SU-DHL-6 (cell line): ENCODE measurements around the gene STXBP5.

ENCODE experiments used
- H2AFZ ChIP-seq: fragments of 200-600 bp; sonication (generic); 2 replicates; pipeline ENCODE4 v1.6.1; 2014; ENCODE audit warnings: low read depth, mild to moderate bottlenecking, moderate library complexity, mixed read lengths, antibody characterized with exemption, low read length; ENCODE audit not compliant: severe bottlenecking
- H3F3A ChIP-seq: fragments of 200-600 bp; shearing (Covaris generic); 2 replicates; pipeline ENCODE4 v1.6.0; 2016; ENCODE audit warnings: antibody characterized with exemption, mild to moderate bottlenecking; ENCODE audit not compliant: insufficient read depth
- H3K27ac ChIP-seq: fragments of 200-600 bp; sonication (generic); 2 replicates; pipeline ENCODE4 v1.5.1; 2016; ENCODE audit warnings: low read depth, mild to moderate bottlenecking, low read length, moderate library complexity, mixed read lengths
- H3K27me3 ChIP-seq: fragments of 200-600 bp; sonication (generic), shearing (Covaris generic); 2 replicates; pipeline ENCODE4 v1.6.0; 2014; ENCODE audit warnings: mild to moderate bottlenecking, low read length
- H3K36me3 ChIP-seq: fragments of 200-600 bp; sonication (generic); 2 replicates; pipeline ENCODE4 v1.6.1; 2014; ENCODE audit warnings: mild to moderate bottlenecking, low read length, mixed read lengths
- H3K4me2 ChIP-seq: fragments of 300-600, 200-600 bp; shearing (Covaris generic), sonication (generic); 2 replicates; pipeline ENCODE4 v1.6.0; 2014; ENCODE audit warnings: low read length, low read depth, mild to moderate bottlenecking; ENCODE audit not compliant: poor library complexity, severe bottlenecking
- H3K4me3 ChIP-seq: fragments of 200-600 bp; sonication (generic); 2 replicates; pipeline ENCODE4 v1.5.1; 2014; ENCODE audit warnings: antibody characterized with exemption, low read length, mild to moderate bottlenecking, mixed read lengths; ENCODE audit not compliant: insufficient read depth, poor library complexity, severe bottlenecking
- H3K79me2 ChIP-seq: fragments of 200-600 bp; sonication (generic); 2 replicates; pipeline ENCODE4 v1.6.1; 2014; ENCODE audit warnings: mild to moderate bottlenecking, low read length, moderate library complexity; ENCODE audit not compliant: insufficient read depth
- H3K9ac ChIP-seq: fragments of 200-600 bp; sonication (generic); 2 replicates; pipeline ENCODE4 v1.7.0; 2014; ENCODE audit warnings: mild to moderate bottlenecking, low read length
- H3K9me2 ChIP-seq: fragments of 200-600 bp; sonication (generic); replicated peaks from 2 replicates; pipeline ENCODE4 v1.6.1; 2014; ENCODE audit warnings: low read length; ENCODE audit not compliant: insufficient read depth
- H3K9me3 ChIP-seq: fragments of 200-600 bp; sonication (generic); 2 replicates; pipeline ENCODE4 v1.6.1; 2014; ENCODE audit warnings: low read length, mixed read lengths; ENCODE audit not compliant: insufficient read depth
- H4K20me1 ChIP-seq: fragments of 200-600 bp; sonication (generic); 2 replicates; pipeline ENCODE4 v1.6.1; 2014; ENCODE audit warnings: low read depth, mild to moderate bottlenecking, antibody characterized with exemption, low read length, moderate library complexity, mixed read lengths
- EZH2phosphoT487 ChIP-seq: fragments of 200-600 bp; sonication (generic), shearing (Covaris generic); conservative IDR thresholded peaks from 2 replicates; pipeline ENCODE4 v1.6.1; 2018; ENCODE audit warnings: mild to moderate bottlenecking, antibody characterized with exemption, low read length, moderate library complexity, mixed read lengths
- TF ChIP-seq, protein P1 (sequence below): fragments of 200-600 bp; sonication (generic); IDR thresholded peaks from one replicate; pipeline ENCODE4 v1.5.1; 2017; ENCODE audit warnings: antibody characterized with exemption, mild to moderate bottlenecking, low read length, moderate library complexity; ENCODE audit not compliant: insufficient read depth, poor library complexity, severe bottlenecking

Gene STXBP5

DNA sequence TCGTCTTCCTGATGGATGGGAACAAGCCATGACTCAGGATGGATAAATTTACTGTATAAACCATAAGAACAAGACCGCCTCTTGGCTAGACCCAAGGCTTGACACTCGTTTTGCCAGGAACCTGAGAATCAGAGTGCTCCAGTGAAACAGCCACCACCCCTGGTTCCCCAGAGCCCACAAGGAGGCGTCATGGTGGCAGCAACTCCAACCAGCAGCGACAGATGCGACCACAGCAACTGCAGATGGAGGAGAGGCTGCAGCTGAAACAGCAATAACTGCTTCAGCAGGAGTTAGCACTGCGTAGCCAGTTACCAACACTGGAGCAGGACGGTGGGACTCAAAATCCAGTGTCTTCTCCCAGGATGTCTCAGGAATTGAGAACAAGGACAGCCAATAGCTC is 203.4 kb downstream of the STXBP5 start:
- H3K27me3 ChIP-seq = no peaks in the 10 kb centered on the region
- no peak overlapping the region for H3K27ac ChIP-seq
- H3K36me3 ChIP-seq = no peaks in the 10 kb centered on the region
- H3K79me2 ChIP-seq = no peaks in the 10 kb centered on the region
- H3K4me3 ChIP-seq = no peak overlapping the region
- no peaks in the 10 kb centered on the region for H3K9me2 ChIP-seq
- H3F3A ChIP-seq = no peaks in the 10 kb centered on the region
- no peaks in the 10 kb centered on the region for H4K20me1 ChIP-seq
- H2AFZ ChIP-seq = no peak overlapping the region
- no peaks in the 10 kb centered on the region for H3K9me3 ChIP-seq
- H3K9ac ChIP-seq = no peak overlapping the region
- no peak overlapping the region for H3K4me2 ChIP-seq
- TF ChIP-seq EZH2phosphoT487 = no peak
- TF ChIP-seq, protein P1, sequence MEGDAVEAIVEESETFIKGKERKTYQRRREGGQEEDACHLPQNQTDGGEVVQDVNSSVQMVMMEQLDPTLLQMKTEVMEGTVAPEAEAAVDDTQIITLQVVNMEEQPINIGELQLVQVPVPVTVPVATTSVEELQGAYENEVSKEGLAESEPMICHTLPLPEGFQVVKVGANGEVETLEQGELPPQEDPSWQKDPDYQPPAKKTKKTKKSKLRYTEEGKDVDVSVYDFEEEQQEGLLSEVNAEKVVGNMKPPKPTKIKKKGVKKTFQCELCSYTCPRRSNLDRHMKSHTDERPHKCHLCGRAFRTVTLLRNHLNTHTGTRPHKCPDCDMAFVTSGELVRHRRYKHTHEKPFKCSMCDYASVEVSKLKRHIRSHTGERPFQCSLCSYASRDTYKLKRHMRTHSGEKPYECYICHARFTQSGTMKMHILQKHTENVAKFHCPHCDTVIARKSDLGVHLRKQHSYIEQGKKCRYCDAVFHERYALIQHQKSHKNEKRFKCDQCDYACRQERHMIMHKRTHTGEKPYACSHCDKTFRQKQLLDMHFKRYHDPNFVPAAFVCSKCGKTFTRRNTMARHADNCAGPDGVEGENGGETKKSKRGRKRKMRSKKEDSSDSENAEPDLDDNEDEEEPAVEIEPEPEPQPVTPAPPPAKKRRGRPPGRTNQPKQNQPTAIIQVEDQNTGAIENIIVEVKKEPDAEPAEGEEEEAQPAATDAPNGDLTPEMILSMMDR = no peak

GRCh38 chr6:147416622-147417021 is 212.4 kb downstream of the STXBP5 start:
- Histone ChIP-seq H3F3A (no peaks in the 10 kb centered on the region), H3K9me3 (no peaks in the 10 kb centered on the region), H3K9me2 (no peaks in the 10 kb centered on the region), H3K27ac (no peak overlapping the region), H2AFZ (no peak overlapping the region), H3K9ac (no peak overlapping the region), H3K27me3 (no peaks in the 10 kb centered on the region), H3K4me2 (no peak overlapping the region), H3K79me2 (no peaks in the 10 kb centered on the region), H3K4me3 (no peak overlapping the region), H4K20me1 (no peaks in the 10 kb centered on the region), H3K36me3 (no peaks in the 10 kb centered on the region)
- TF ChIP-seq, protein P1 = no peak
- no peak for TF ChIP-seq EZH2phosphoT487

GRCh38 chr6:147417954-147418353 is 213.7 kb downstream of the STXBP5 start:
- Histone ChIP-seq H3K36me3 (no peaks in the 10 kb centered on the region), H2AFZ (no peak overlapping the region), H3K4me2 (no peak overlapping the region), H3K4me3 (no peak overlapping the region), H3K27ac (no peak overlapping the region), H3F3A (no peaks in the 10 kb centered on the region), H3K9ac (no peak overlapping the region), H3K79me2 (no peaks in the 10 kb centered on the region), H3K27me3 (no peaks in the 10 kb centered on the region), H3K9me3 (no peaks in the 10 kb centered on the region), H3K9me2 (no peaks in the 10 kb centered on the region), H4K20me1 (no peaks in the 10 kb centered on the region)
- TF ChIP-seq, protein P1 = no peak

DNA sequence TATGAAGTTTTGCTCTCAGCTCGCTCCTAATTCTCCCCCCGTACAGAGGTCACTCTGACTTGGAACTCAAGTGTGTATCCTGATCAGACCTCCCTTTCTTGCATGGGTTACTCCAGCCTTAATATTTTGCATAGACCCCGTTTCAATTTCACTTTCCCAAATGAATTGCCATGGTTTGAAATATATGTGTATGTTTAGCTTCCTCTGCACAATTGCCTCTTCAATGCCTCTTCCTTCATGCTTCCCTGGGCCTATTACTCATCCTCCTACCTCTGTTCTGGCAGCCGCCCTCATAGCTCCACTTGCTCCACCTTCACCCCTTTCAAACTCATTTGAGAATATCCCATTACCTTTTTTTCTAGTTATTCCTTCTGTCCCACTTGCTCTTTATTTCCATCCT is 214.3 kb downstream of the STXBP5 start:
- H3K9me2 ChIP-seq = no peaks in the 10 kb centered on the region

More for the DNA sequence above, 214.3 kb downstream of the STXBP5 start:
- no peaks in the 10 kb centered on the region for H3K79me2 ChIP-seq
- no peaks in the 10 kb centered on the region for H3K36me3 ChIP-seq
- no peaks in the 10 kb centered on the region for H3K9me3 ChIP-seq
- no peak overlapping the region for H3K4me3 ChIP-seq
- H4K20me1 ChIP-seq = no peaks in the 10 kb centered on the region
- H3F3A ChIP-seq = no peaks in the 10 kb centered on the region
- H3K9ac ChIP-seq = no peak overlapping the region
- no peak overlapping the region for H3K27ac ChIP-seq
- H2AFZ ChIP-seq = no peak overlapping the region
- TF ChIP-seq, protein P1 = no peak
- TF ChIP-seq EZH2phosphoT487 = no peak
- no peaks in the 10 kb centered on the region for H3K27me3 ChIP-seq
- H3K4me2 ChIP-seq = no peak overlapping the region
